ENCODE results near the gene C2CD4D. TPM values are rescaled to one million over a fixed set of nuclear protein-coding genes. Genes with fewer than 3 reads are reported as not detected.

The C2CD4D gene
- total RNA-seq, 2 experiments from 2014 or later, result 3.0 to 3.7 TPM

- POLR2A ChIA-PET, result interaction anchor here (1.0 to 4.1 kb wide), 11 partner anchors 8 to 76 kb away, joined by 3 to 21 read pairs (median 11); partner anchors contain the start of genes MRPL9, RORC, TDRKH and THEM4
- CTCF ChIA-PET, result interaction anchor here (1.9 kb wide), 1 partner anchor 9 kb away, joined by 10 read pairs; no protein-coding TSS in a partner anchor
- Mint-ChIP-seq H3K27ac (peak overlapping the region; percentile 89), H3K36me3 (ENCODE audit: low read depth) (peaks cover 22% of the 10 kb centered on the region), H3K9me3 (no peaks in the 10 kb centered on the region), H3K4me1 (peaks cover 68% of the 10 kb centered on the region), H3K4me3 (peak overlapping the region; percentile 89), H3K27me3 (no peaks in the 10 kb centered on the region)
- DNase-seq, result no peak
Observed at GRCh38 chr1:151839082-151839412, 573 bp downstream of the C2CD4D start.

- peaks cover 74% of the 10 kb centered on the region for H3K4me1 Mint-ChIP-seq
- peaks cover 22% of the 10 kb centered on the region for H3K36me3 Mint-ChIP-seq (ENCODE audit: low read depth)
- peak overlapping the region; percentile 98 for H3K27ac Mint-ChIP-seq
- POLR2A ChIA-PET, result interaction anchor here (0.9 to 4.1 kb wide), 17 partner anchors 8 to 155 kb away, joined by 3 to 21 read pairs (median 9); partner anchors contain the start of genes MRPL9, RORC, TDRKH and THEM4
- CTCF ChIA-PET, result interaction anchor here (0.8 to 2.8 kb wide), 4 partner anchors 8 to 414 kb away, joined by 3 to 21 read pairs (median 14); partner anchors contain the start of gene TDRKH
- peak overlapping the region; percentile 89 for H3K4me3 Mint-ChIP-seq
- H3K27me3 Mint-ChIP-seq, result no peaks in the 10 kb centered on the region
- no peaks in the 10 kb centered on the region for H3K9me3 Mint-ChIP-seq
- peak; percentile 46 for DNase-seq
Observed at GRCh38 chr1:151838222-151839081, 1.2 kb downstream of the C2CD4D start.

GRCh38 chr1:151837884-151838221, 1.8 kb downstream of the C2CD4D start:
- Mint-ChIP-seq H3K36me3 (ENCODE audit: low read depth) (peaks cover 19% of the 10 kb centered on the region), H3K9me3 (no peaks in the 10 kb centered on the region), H3K4me3 (peak overlapping the region; percentile 89), H3K4me1 (peaks cover 79% of the 10 kb centered on the region), H3K27ac (peak overlapping the region; percentile 98), H3K27me3 (no peaks in the 10 kb centered on the region)
- ChIA-PET POLR2A (interaction anchor here (0.9 to 4.1 kb wide), 8 partner anchors 7 to 155 kb away, joined by 3 to 19 read pairs (median 6); partner anchors contain the start of genes MRPL9, RORC, TDRKH and THEM4), CTCF (interaction anchor here (0.8 to 2.8 kb wide), 3 partner anchors 11 to 413 kb away, joined by 3 to 21 read pairs (median 18); partner anchors contain the start of gene TDRKH)
- DNase-seq, result no peak

- H3K27me3 Mint-ChIP-seq, result no peaks in the 10 kb centered on the region
- peaks cover 86% of the 10 kb centered on the region for H3K4me1 Mint-ChIP-seq
- peak overlapping the region; percentile 98 for H3K27ac Mint-ChIP-seq
- CTCF ChIA-PET, result interaction anchor here (0.6 to 2.8 kb wide), 25 partner anchors 9 to 484 kb away, joined by 3 to 21 read pairs (median 5); partner anchors contain the start of genes MRPL9 and TDRKH
- H3K9me3 Mint-ChIP-seq, result no peaks in the 10 kb centered on the region
- POLR2A ChIA-PET, result interaction anchor here (0.6 to 2.5 kb wide), 14 partner anchors 10 to 497 kb away, joined by 3 to 18 read pairs (median 4); partner anchors contain the start of genes MRPL9 and TDRKH
- H3K4me3 Mint-ChIP-seq, result peak overlapping the region; percentile 89
- peak; percentile 48 for DNase-seq
- peaks cover 17% of the 10 kb centered on the region for H3K36me3 Mint-ChIP-seq (ENCODE audit: low read depth)
Observed at GRCh38 chr1:151837197-151837596, 2.4 kb downstream of the C2CD4D start.

DNA sequence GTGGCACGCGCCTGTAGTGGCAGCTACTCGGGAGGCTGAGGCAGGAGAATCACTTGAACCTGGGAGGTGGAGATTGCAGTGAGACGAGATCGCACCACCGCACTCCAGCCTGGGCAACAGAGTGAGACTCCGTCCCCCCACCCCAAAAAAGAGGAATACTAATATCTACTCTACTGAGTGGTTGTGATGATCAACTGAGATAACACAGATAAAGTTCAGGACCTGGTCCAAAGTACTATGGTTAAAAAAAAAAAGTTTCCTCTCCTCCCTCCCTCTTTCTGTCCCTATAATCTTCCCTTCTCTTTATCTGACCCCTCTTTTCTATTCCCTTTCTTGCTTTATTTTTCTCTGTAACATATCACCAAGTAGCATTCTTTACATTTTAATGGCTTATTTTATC, 4.0 kb downstream of the C2CD4D start:
- no peak overlapping the region for H3K4me3 Mint-ChIP-seq
- peaks cover 88% of the 10 kb centered on the region for H3K4me1 Mint-ChIP-seq
- CTCF ChIA-PET, result interaction anchor here (0.5 to 2.8 kb wide), 20 partner anchors 8 to 535 kb away, joined by 3 to 21 read pairs (median 5); partner anchors contain the start of genes MRPL9 and TDRKH
- peak overlapping the region; percentile 1 for H3K27ac Mint-ChIP-seq
- no peaks in the 10 kb centered on the region for H3K27me3 Mint-ChIP-seq
- no peak for DNase-seq
- H3K9me3 Mint-ChIP-seq, result no peaks in the 10 kb centered on the region
- POLR2A ChIA-PET, result interaction anchor here (0.8 to 2.3 kb wide), 10 partner anchors 10 to 113 kb away, joined by 3 to 8 read pairs (median 4); partner anchors contain the start of genes MRPL9 and TDRKH
- H3K36me3 Mint-ChIP-seq (ENCODE audit: low read depth), result peaks cover 6% of the 10 kb centered on the region

GRCh38 chr1:151834239-151834638, 5.4 kb downstream of the C2CD4D start:
- Mint-ChIP-seq H3K36me3 (ENCODE audit: low read depth) (peaks cover 6% of the 10 kb centered on the region), H3K4me1 (peaks cover 88% of the 10 kb centered on the region), H3K4me3 (peak overlapping the region; percentile 2), H3K27me3 (no peaks in the 10 kb centered on the region), H3K9me3 (no peaks in the 10 kb centered on the region), H3K27ac (peak overlapping the region; percentile 84)
- DNase-seq, result no peak
- ChIA-PET CTCF (interaction anchor here (0.7 to 2.2 kb wide), 11 partner anchors 13 to 390 kb away, joined by 3 to 12 read pairs (median 3); no protein-coding TSS in a partner anchor), POLR2A (interaction anchor here (0.8 to 1.5 kb wide), 6 partner anchors 8 to 241 kb away, joined by 3 to 8 read pairs (median 4); no protein-coding TSS in a partner anchor)

DNA sequence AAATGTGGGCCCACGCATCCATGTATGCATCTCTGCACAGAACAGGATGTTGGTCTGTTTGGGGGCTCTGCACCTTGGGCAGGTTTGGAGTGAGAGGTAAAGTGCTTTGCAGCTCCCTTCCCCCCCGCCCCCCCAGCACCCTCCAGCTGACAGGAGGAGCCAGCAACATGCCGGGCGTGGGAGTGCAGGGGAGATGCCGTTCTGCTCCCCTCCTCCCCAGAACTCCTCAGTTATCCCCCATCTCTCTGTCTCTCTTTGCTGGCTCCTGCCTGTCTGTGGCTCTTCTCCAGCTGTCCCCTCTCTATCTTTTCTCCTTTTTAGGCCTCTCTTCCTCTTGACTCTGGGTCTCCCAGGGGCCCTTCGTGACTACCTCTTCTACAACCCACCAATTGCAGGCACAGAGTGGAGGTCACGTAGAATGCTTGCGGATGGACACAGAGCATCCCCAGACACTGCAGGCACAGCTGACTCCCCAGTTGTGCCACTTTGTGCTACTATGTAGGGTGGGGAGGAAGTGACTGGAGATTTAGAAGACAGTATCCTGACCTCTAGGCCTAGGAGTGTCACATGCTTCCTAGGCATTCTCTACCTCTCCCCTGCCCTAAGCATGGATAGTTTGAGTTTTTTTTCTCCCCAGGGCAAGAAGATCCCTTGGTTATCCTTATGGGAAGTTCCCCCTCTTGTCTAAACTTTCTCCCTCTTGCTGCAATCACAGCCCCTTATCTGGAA, 6.3 kb downstream of the C2CD4D start:
- no peaks in the 10 kb centered on the region for H3K9me3 Mint-ChIP-seq
- peaks cover 95% of the 10 kb centered on the region for H3K4me1 Mint-ChIP-seq
- peak overlapping the region; percentile 97 for H3K27ac Mint-ChIP-seq
- peak overlapping the region; percentile 65 for H3K4me3 Mint-ChIP-seq
- POLR2A ChIA-PET, result interaction anchor here (1.1 to 6.3 kb wide), 3 partner anchors 9 to 17 kb away, joined by 5 to 48 read pairs (median 6); no protein-coding TSS in a partner anchor
- peaks cover 6% of the 10 kb centered on the region for H3K36me3 Mint-ChIP-seq (ENCODE audit: low read depth)
- H3K27me3 Mint-ChIP-seq, result no peaks in the 10 kb centered on the region
- no peak for DNase-seq
- CTCF ChIA-PET, result interaction anchor here (0.9 to 2.2 kb wide), 3 partner anchors 54 to 239 kb away, joined by 3 to 12 read pairs (median 4); partner anchors contain the start of gene MRPL9

DNA sequence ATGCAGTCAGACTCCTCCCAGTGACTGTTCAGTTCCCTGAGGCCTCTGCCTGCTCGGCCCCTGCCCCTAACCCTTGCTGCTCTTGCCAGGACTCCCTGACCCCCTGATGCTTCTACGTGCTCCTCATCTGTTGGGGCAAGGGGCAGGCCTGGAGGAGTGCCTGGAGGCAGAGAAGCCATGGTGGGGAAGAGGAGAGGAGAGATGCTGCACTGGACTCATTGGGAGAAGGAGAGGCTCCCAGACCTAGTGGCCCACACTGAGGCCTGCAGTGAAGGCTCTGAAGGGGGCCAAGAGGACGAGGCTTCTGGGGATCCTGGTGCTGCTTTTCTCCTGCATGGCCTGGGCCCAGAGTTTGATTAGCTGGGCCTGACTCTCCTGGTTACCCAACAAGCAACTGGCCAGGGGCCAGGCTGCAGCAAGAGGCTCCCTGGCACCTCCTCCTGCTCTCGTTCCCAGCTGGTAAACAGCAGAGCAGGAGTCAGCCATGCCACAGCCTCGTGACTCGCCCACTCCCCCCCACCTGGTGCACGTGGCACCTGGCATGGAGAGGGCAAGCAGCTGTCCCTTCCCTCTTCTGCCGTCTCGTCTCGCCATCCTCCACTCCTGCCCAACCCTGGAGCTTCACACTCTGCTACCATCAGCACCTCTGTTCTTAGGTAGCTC, 7.2 kb downstream of the C2CD4D start:
- no peaks in the 10 kb centered on the region for H3K9me3 Mint-ChIP-seq
- H3K27ac Mint-ChIP-seq, result peak overlapping the region; percentile 97
- peak overlapping the region; percentile 65 for H3K4me3 Mint-ChIP-seq
- H3K27me3 Mint-ChIP-seq, result no peaks in the 10 kb centered on the region
- no peak for DNase-seq
- ChIA-PET POLR2A (interaction anchor here (1.1 to 6.3 kb wide), 4 partner anchors 8 to 42 kb away, joined by 5 to 48 read pairs (median 18); partner anchors contain the start of gene TDRKH), CTCF (interaction anchor here (1.9 kb wide), 1 partner anchor 69 kb away, joined by 4 read pairs; the partner anchor contains the start of gene MRPL9)
- peaks cover 99% of the 10 kb centered on the region for H3K4me1 Mint-ChIP-seq
- H3K36me3 Mint-ChIP-seq (ENCODE audit: low read depth), result peaks cover 3% of the 10 kb centered on the region

- Mint-ChIP-seq H3K36me3 (ENCODE audit: low read depth) (peaks cover 3% of the 10 kb centered on the region), H3K4me3 (peak within 1 kb of the TSS; percentile 65), H3K27me3 (no peaks in the 10 kb centered on the region), H3K27ac (peak within 1 kb of the TSS; percentile 97), H3K4me1 (peaks cover 99% of the 10 kb centered on the region), H3K9me3 (no peaks in the 10 kb centered on the region)
- ChIA-PET CTCF (interaction anchor here (1.4 kb wide), 1 partner anchor 21 kb away, joined by 4 read pairs; no protein-coding TSS in a partner anchor), POLR2A (interaction anchor here (1.8 to 6.3 kb wide), 3 partner anchors 8 to 41 kb away, joined by 19 to 48 read pairs (median 30); partner anchors contain the start of genes C2CD4D and TDRKH)
- DNase-seq, result no peak
Observed at GRCh38 chr1:151831605-151832004, 8.0 kb downstream of the C2CD4D start, which contains the start of gene RORC. TSS of gene RORC (minus strand) at chr1:151831802. CDS start at chr1:151831764, 38 bp downstream.

- H3K27me3 Mint-ChIP-seq, result no peaks in the 10 kb centered on the region
- ChIA-PET POLR2A (interaction anchor here (1.1 to 6.3 kb wide), 6 partner anchors 8 to 115 kb away, joined by 5 to 48 read pairs (median 18); partner anchors contain the start of genes C2CD4D, MRPL9 and TDRKH), CTCF (interaction anchor here (0.7 to 1.7 kb wide), 10 partner anchors 9 to 292 kb away, joined by 3 to 11 read pairs (median 4); partner anchors contain the start of gene C2CD4D)
- peaks cover 3% of the 10 kb centered on the region for H3K36me3 Mint-ChIP-seq (ENCODE audit: low read depth)
- peak overlapping the region; percentile 97 for H3K27ac Mint-ChIP-seq
- peak overlapping the region; percentile 65 for H3K4me3 Mint-ChIP-seq
- no peaks in the 10 kb centered on the region for H3K9me3 Mint-ChIP-seq
- DNase-seq, result no peak
- peaks cover 99% of the 10 kb centered on the region for H3K4me1 Mint-ChIP-seq
Observed at GRCh38 chr1:151831256-151831591, 8.4 kb downstream of the C2CD4D start.

GRCh38 chr1:151830055-151830454, 9.6 kb downstream of the C2CD4D start:
- H3K27me3 Mint-ChIP-seq, result no peaks in the 10 kb centered on the region
- peak overlapping the region; percentile 65 for H3K4me3 Mint-ChIP-seq
- H3K9me3 Mint-ChIP-seq, result no peaks in the 10 kb centered on the region
- H3K4me1 Mint-ChIP-seq, result peaks cover 94% of the 10 kb centered on the region
- ChIA-PET CTCF (interaction anchor here (0.7 to 1.7 kb wide), 14 partner anchors 9 to 291 kb away, joined by 3 to 11 read pairs (median 4); partner anchors contain the start of gene C2CD4D), POLR2A (interaction anchor here (0.8 to 6.3 kb wide), 13 partner anchors 9 to 548 kb away, joined by 3 to 48 read pairs (median 5); partner anchors contain the start of genes C2CD4D, MRPL9, PSMB4 and TDRKH)
- H3K27ac Mint-ChIP-seq, result peak overlapping the region; percentile 97
- no peaks in the 10 kb centered on the region for H3K36me3 Mint-ChIP-seq (ENCODE audit: low read depth)
- no peak for DNase-seq

Data from activated CD4-positive, alpha-beta memory T cell treated with anti-CD3 and anti-CD28 coated beads, Interleukin-2, amount 10 ng/mL, durations not matched to agents 7 days and 5 days (primary cell).